NB4 (cell line): Measurements from ENCODE around the gene OPRL1.

Experiments used
- CTCF ChIP-seq: IDR thresholded peaks from one replicate; pipeline ENCODE4 v1.5.1; 2012; ENCODE audit warnings: low read depth, low read length
- MAX ChIP-seq: IDR thresholded peaks from 2 replicates; pipeline ENCODE4 v1.6.1; 2011; ENCODE audit warnings: low read depth, low read length
- POLR2A ChIP-seq: IDR thresholded peaks from 2 replicates; pipeline ENCODE4 v1.6.1; 2011; ENCODE audit warnings: mild to moderate bottlenecking; ENCODE audit not compliant: insufficient read length; ENCODE audit errors: extremely low read depth

GRCh38 chr20:64131406-64131805 lies 51.5 kb downstream of the OPRL1 start:
- TF ChIP-seq CTCF (peak; percentile 35), POLR2A (no peak), MAX (no peak)
